Thyroid gland (tissue), 4 donors: ENCODE data around the gene MYO15A.

ENCODE experiments used
- CTCF ChIP-seq, 6 experiments: fragments of 200-600 bp in 3 of 6; fragments of 450-650 bp in 3 of 6; sonication (generic) in 3 of 6; IDR thresholded peaks; one replicate each; pipeline ENCODE4 v1.5.1; 2016 to 2019; ENCODE audit warnings: antibody characterized with exemption in 6 of 6, mild to moderate bottlenecking in 2 of 6, inconsistent platforms in 1 of 6, moderate library complexity in 1 of 6
- POLR2A ChIP-seq, 2 donors: fragments of 450-650 bp; IDR thresholded peaks; one replicate each; pipeline ENCODE4 v1.6.1; 2017; ENCODE audit warnings: antibody characterized with exemption in 2 of 2, mild to moderate bottlenecking in 2 of 2, moderate library complexity in 1 of 2

- TF ChIP-seq CTCF (IDR thresholded peaks at IDR 0.05), result no peak
- TF ChIP-seq POLR2A (IDR thresholded peaks at IDR 0.05), result no peak
Observed at GRCh38 chr17:18064053-18064452, 44.5 kb upstream of the MYO15A start.
